Endothelial cell of umbilical vein (primary cell): ENCODE results near the gene GABBR2. TPM values are rescaled to one million over a fixed set of nuclear protein-coding genes. Genes with fewer than 3 reads are reported as not detected.

Experiments
- BruUV-seq: library from RNA; stranded (reverse); fragments of 400-500 nt; replicated peaks from 2 replicates; lab custom pipeline; 2021; lab: Mats Ljungman, UMichigan
- CTCF ChIA-PET: fragments of 300-600, 350-600 bp; sonication (Branson Sonifier 250); formaldehyde crosslinking; loops from one replicate; lab custom pipeline; 2021; ENCODE audit warnings: antibody characterized with exemption, inconsistent platforms; lab: Charles Lee
- POLR2A ChIA-PET: fragments of 300-600, 350-600 bp; sonication (Branson Sonifier 250); formaldehyde crosslinking; loops from one replicate; lab custom pipeline; 2021; ENCODE audit warnings: antibody characterized with exemption, inconsistent platforms; lab: Charles Lee
- DNase-seq: peaks from one replicate; pipeline ENCODE4 v3.0.0-alpha.2; 2011; ENCODE audit warnings: low read depth, low spot score
- FAIRE-seq: peaks from 2 replicates; lab custom pipeline; 2011; peaks lifted over from hg19 to GRCh38; lab: Jason Lieb, UNC
- H2AFZ ChIP-seq: 2 replicates; pipeline ENCODE4 v1.6.0; 2012; ENCODE audit warnings: low read depth, low read length, control low read depth, inconsistent platforms
- H3K27ac ChIP-seq: 2 replicates; pipeline ENCODE4 v1.5.1; 2011; ENCODE audit warnings: low read depth, mild to moderate bottlenecking, control low read depth, low read length, moderate library complexity; ENCODE audit not compliant: insufficient read depth
- H3K27me3 ChIP-seq, 2 experiments: 2 replicates each; pipeline versions ENCODE4 v1.6.0 to v1.6.1; 2011; ENCODE audit warnings: low read length in 2 of 2, mixed read lengths in 1 of 2; ENCODE audit not compliant: control insufficient read depth in 2 of 2, insufficient read depth in 2 of 2
- H3K36me3 ChIP-seq, 2 experiments: 2 replicates in 1 of 2; 3 replicates in 1 of 2; pipeline ENCODE4 v1.5.1; 2011; ENCODE audit warnings: low read length in 2 of 2, mild to moderate bottlenecking in 1 of 2, moderate library complexity in 1 of 2; ENCODE audit not compliant: control insufficient read depth in 2 of 2, insufficient read depth in 2 of 2; ENCODE audit errors: extremely low read depth in 1 of 2
- H3K4me1 ChIP-seq: 3 replicates; pipeline ENCODE4 v1.5.1; 2011; ENCODE audit warnings: mild to moderate bottlenecking, low read length; ENCODE audit not compliant: control insufficient read depth, insufficient read depth; ENCODE audit errors: extremely low read depth
- H3K4me2 ChIP-seq: 2 replicates; pipeline ENCODE4 v1.6.1; 2011; ENCODE audit warnings: low read length, control low read depth, mixed read lengths; ENCODE audit not compliant: insufficient read depth
- H3K4me3 ChIP-seq, 3 experiments: fragments of 200-600 bp in 1 of 3; sonication (generic), shearing (Covaris generic) in 1 of 3; replicated peaks in 1 of 3; 2 replicates each; pipeline ENCODE4 v1.5.1; 2011 to 2016; ENCODE audit warnings: control low read depth in 3 of 3, low read length in 3 of 3, mild to moderate bottlenecking in 2 of 3, inconsistent platforms in 1 of 3, low read depth in 1 of 3, moderate library complexity in 1 of 3; ENCODE audit not compliant: insufficient read depth in 1 of 3
- H3K79me2 ChIP-seq: 2 replicates; pipeline ENCODE4 v1.6.0; 2012; ENCODE audit warnings: low read length, inconsistent platforms; ENCODE audit not compliant: control insufficient read depth, insufficient read depth
- H3K9ac ChIP-seq: replicated peaks from 2 replicates; pipeline ENCODE3; 2011; ENCODE audit warnings: low read length, control low read depth; ENCODE audit not compliant: insufficient read depth; ENCODE audit errors: extremely low read depth
- H3K9me1 ChIP-seq: replicated peaks from 3 replicates; pipeline ENCODE4 v1.6.0; 2011; ENCODE audit warnings: mild to moderate bottlenecking, low read length; ENCODE audit not compliant: control insufficient read depth, insufficient read depth; ENCODE audit errors: extremely low read depth
- H3K9me3 ChIP-seq: replicated peaks from 2 replicates; pipeline ENCODE4 v1.5.1; 2012; ENCODE audit warnings: low read length, inconsistent platforms; ENCODE audit not compliant: control insufficient read depth, insufficient read depth
- H4K20me1 ChIP-seq: replicated peaks from 2 replicates; pipeline ENCODE3; 2011; ENCODE audit warnings: mild to moderate bottlenecking, low read length; ENCODE audit not compliant: control insufficient read depth, insufficient read depth; ENCODE audit errors: extremely low read depth
- CTCF ChIP-seq, 2 donors: IDR thresholded peaks; 1 replicate in 1 of 2; 2 replicates in 1 of 2; pipeline ENCODE4 v1.5.1; 2011; ENCODE audit warnings: low read length in 2 of 2, mild to moderate bottlenecking in 2 of 2, moderate library complexity in 2 of 2, control low read depth in 1 of 2, inconsistent platforms in 1 of 2, low read depth in 1 of 2; ENCODE audit not compliant: insufficient read depth in 1 of 2; ENCODE audit errors: extremely low read depth in 1 of 2
- EZH2 ChIP-seq: IDR thresholded peaks from 2 replicates; pipeline ENCODE4 v1.6.1; 2012; ENCODE audit warnings: borderline replicate concordance, low read depth, mild to moderate bottlenecking, moderate library complexity, low read length, inconsistent platforms; ENCODE audit not compliant: severe bottlenecking
- FOS ChIP-seq: IDR thresholded peaks from 2 replicates; pipeline ENCODE4 v1.6.1; 2011; ENCODE audit warnings: mild to moderate bottlenecking, low read length, moderate library complexity, borderline replicate concordance; ENCODE audit not compliant: insufficient read depth
- GATA2 ChIP-seq: IDR thresholded peaks from 2 replicates; pipeline ENCODE4 v1.7.0; 2011; ENCODE audit warnings: low read depth, mild to moderate bottlenecking, moderate library complexity, mixed read lengths, low read length; ENCODE audit not compliant: insufficient read length, insufficient read depth
- JUN ChIP-seq: IDR thresholded peaks from 2 replicates; pipeline ENCODE4 v1.6.1; 2011; ENCODE audit warnings: borderline replicate concordance, low read depth; ENCODE audit not compliant: insufficient read length, insufficient read depth
- MAX ChIP-seq: IDR thresholded peaks from 2 replicates; pipeline ENCODE4 v1.6.1; 2011; ENCODE audit not compliant: insufficient read depth, insufficient read length
- MYC ChIP-seq: IDR thresholded peaks from one replicate; pipeline ENCODE4 v1.6.1; 2011; ENCODE audit warnings: mild to moderate bottlenecking, low read depth, low read length
- POLR2A ChIP-seq: IDR thresholded peaks from 2 replicates; pipeline ENCODE4 v1.6.1; 2012; ENCODE audit warnings: low read depth, mild to moderate bottlenecking, control low read depth, low read length
- POLR2AphosphoS5 ChIP-seq: IDR thresholded peaks from 2 replicates; pipeline ENCODE4 v1.6.1; 2012; ENCODE audit warnings: low read depth, mild to moderate bottlenecking, control low read depth, low read length, moderate library complexity; ENCODE audit not compliant: insufficient read depth
- dilution Hi-C: fragments of 300-500 bp; cut with MboI; formaldehyde crosslinking; loops from one replicate; pipeline ENCODE4 v1.15.0; 2019; ENCODE audit warnings: low sequenced_read_pairs; ENCODE audit not compliant: extremely low pct_ligation_motif_present
- intact Hi-C: fragments of 100-400 bp; cut with micrococcal nuclease; formaldehyde crosslinking; loops from one replicate; pipeline ENCODE4 v1.10.0; 2022
- polyA plus RNA-seq, 4 experiments: library from polyadenylated mRNA; depleted of rRNA in 3 of 4; stranded (reverse) in 3 of 4; unstranded in 1 of 4; fragments of >200 nt; gene quantifications; 2 replicates each; pipeline versions ENCODE4 v1.2.1 to v1.2.3, GENCODE V29; 2011 to 2012; ENCODE audit warnings: missing spikeins in 1 of 4
- total RNA-seq: library from RNA; stranded (reverse); gene quantifications from 2 replicates; pipeline ENCODE4 v1.2.3, GENCODE V29; 2021

The GABBR2 gene
- total and polyA plus RNA-seq, 2 donors (not counting 3 experiments of a cell fraction or from before 2014, with no cell fraction given) = 1.1 to 9.2 TPM

- Histone ChIP-seq H3K9me1 (no peaks in the 10 kb centered on the region), H3K27me3 (no peaks in the 10 kb centered on the region), H3K9me3 (no peaks in the 10 kb centered on the region), H3K36me3 (no peaks in the 10 kb centered on the region), H3K27ac (no peak overlapping the region), H3K79me2 (peaks cover 6% of the 10 kb centered on the region), H4K20me1 (no peaks in the 10 kb centered on the region), H3K9ac (no peak overlapping the region), H3K4me2 (no peak overlapping the region), H2AFZ (no peak overlapping the region), H3K4me1 (peaks cover 25% of the 10 kb centered on the region), H3K4me3 (no peak overlapping the region)
- TF ChIP-seq POLR2AphosphoS5 (no peak), POLR2A (no peak), CTCF (IDR thresholded peaks at IDR 0.05; ENCODE audit: extremely low read depth in 1 of 2, insufficient read depth in 1 of 2, low read depth in 1 of 2, low read length in 2 of 2) (no peak), GATA2 (no peak), FOS (no peak), EZH2 (no peak), JUN (no peak), MAX (no peak), MYC (no peak)
- no TSS peak for BruUV-seq
- ChIA-PET POLR2A (no interaction called here), CTCF (interaction anchor here (1.0 to 1.6 kb wide), 2 partner anchors 16 to 94 kb away, joined by 4 to 7 read pairs; no protein-coding TSS in a partner anchor)
- intact Hi-C loops (loop anchor here (5.0 kb wide), 1 partner anchor 95 kb away; the partner anchor contains the start of gene GABBR2), dilution Hi-C loops (no loop called here)
- DNase-seq (no peak), FAIRE-seq (no peak)
These were observed 96.5 kb downstream of the GABBR2 start for GRCh38 chr9:98612061-98612752.
